HUES6 (cell line): Measurements from ENCODE around the gene GMPPA.

Experiments used
- H3K27ac ChIP-seq: 2 replicates; pipeline ENCODE4 v1.7.0; 2013; ENCODE audit warnings: low read depth, mild to moderate bottlenecking, low read length, inconsistent platforms
- H3K27me3 ChIP-seq: 2 replicates; pipeline ENCODE4 v1.6.1; 2013; ENCODE audit warnings: low read length; ENCODE audit not compliant: control insufficient read depth, insufficient read depth
- H3K36me3 ChIP-seq: 2 replicates; pipeline ENCODE4 v1.6.1; 2013; ENCODE audit warnings: low read length; ENCODE audit not compliant: control insufficient read depth, insufficient read depth
- H3K4me1 ChIP-seq: 2 replicates; pipeline ENCODE4 v1.6.1; 2013; ENCODE audit warnings: low read length; ENCODE audit not compliant: control insufficient read depth, insufficient read depth
- H3K4me3 ChIP-seq: 2 replicates; pipeline ENCODE4 v1.5.1; 2013; ENCODE audit warnings: low read depth, low read length
- H3K9ac ChIP-seq: one replicate; pipeline ENCODE4 v1.6.1; 2013; ENCODE audit warnings: mild to moderate bottlenecking, low read length
- H3K9me3 ChIP-seq: 2 replicates; pipeline ENCODE4 v1.6.1; 2013; ENCODE audit warnings: low read depth, low read length; ENCODE audit not compliant: control insufficient read depth, insufficient read depth

Gene GMPPA

GRCh38 chr2:219490186-219490585, 8.5 kb upstream of the GMPPA start:
- Histone ChIP-seq H3K27me3 (peaks cover 64% of the 10 kb centered on the region), H3K27ac (no peak overlapping the region), H3K9me3 (no peaks in the 10 kb centered on the region), H3K9ac (no peak overlapping the region), H3K4me3 (no peak overlapping the region), H3K36me3 (no peaks in the 10 kb centered on the region), H3K4me1 (peaks cover 22% of the 10 kb centered on the region)

- Histone ChIP-seq H3K4me3 (no peak overlapping the region), H3K9me3 (no peaks in the 10 kb centered on the region), H3K36me3 (no peaks in the 10 kb centered on the region), H3K27me3 (peaks cover 63% of the 10 kb centered on the region), H3K4me1 (peaks cover 20% of the 10 kb centered on the region), H3K27ac (no peak overlapping the region), H3K9ac (no peak overlapping the region)
Measured at GRCh38 chr2:219490600-219491130, 8.0 kb upstream of the GMPPA start.

GRCh38 chr2:219491278-219491963, 7.3 kb upstream of the GMPPA start:
- no peak overlapping the region for H3K4me3 ChIP-seq
- peaks cover 20% of the 10 kb centered on the region for H3K4me1 ChIP-seq
- peaks cover 63% of the 10 kb centered on the region for H3K27me3 ChIP-seq
- no peak overlapping the region for H3K27ac ChIP-seq
- no peaks in the 10 kb centered on the region for H3K9me3 ChIP-seq
- no peak overlapping the region for H3K9ac ChIP-seq
- no peaks in the 10 kb centered on the region for H3K36me3 ChIP-seq

GRCh38 chr2:219492575-219492974, 6.1 kb upstream of the GMPPA start:
- H3K9me3 ChIP-seq: no peaks in the 10 kb centered on the region
- no peak overlapping the region for H3K4me3 ChIP-seq
- no peak overlapping the region; the same call in 1 of the 2 replicates for H3K27ac ChIP-seq
- no peak overlapping the region for H3K9ac ChIP-seq
- peaks cover 63% of the 10 kb centered on the region for H3K27me3 ChIP-seq
- no peaks in the 10 kb centered on the region for H3K36me3 ChIP-seq
- H3K4me1 ChIP-seq: peaks cover 26% of the 10 kb centered on the region

- H3K27me3 ChIP-seq: peaks cover 63% of the 10 kb centered on the region
Measured at GRCh38 chr2:219493086-219493485, 5.6 kb upstream of the GMPPA start.

GRCh38 chr2:219494952-219495530, 3.6 kb upstream of the GMPPA start:
- Histone ChIP-seq H3K9me3 (no peaks in the 10 kb centered on the region), H3K9ac (no peak overlapping the region), H3K4me3 (no peak overlapping the region), H3K27ac (no peak overlapping the region), H3K27me3 (peaks cover 61% of the 10 kb centered on the region), H3K36me3 (no peaks in the 10 kb centered on the region), H3K4me1 (peaks cover 37% of the 10 kb centered on the region)

More at GRCh38 chr2:219493086-219493485, 5.6 kb upstream of the GMPPA start:
- Histone ChIP-seq H3K9ac (no peak overlapping the region), H3K4me3 (no peak overlapping the region), H3K9me3 (no peaks in the 10 kb centered on the region), H3K36me3 (no peaks in the 10 kb centered on the region), H3K27ac (no peak overlapping the region), H3K4me1 (peaks cover 26% of the 10 kb centered on the region)

- peaks cover 61% of the 10 kb centered on the region for H3K27me3 ChIP-seq
- no peaks in the 10 kb centered on the region for H3K36me3 ChIP-seq
- H3K9me3 ChIP-seq: no peaks in the 10 kb centered on the region
- no peak overlapping the region for H3K27ac ChIP-seq
- no peak overlapping the region for H3K4me3 ChIP-seq
- H3K9ac ChIP-seq: no peak overlapping the region
- H3K4me1 ChIP-seq: peaks cover 42% of the 10 kb centered on the region
Measured at GRCh38 chr2:219495531-219496122, 3.1 kb upstream of the GMPPA start.

- Histone ChIP-seq H3K27me3 (peaks cover 61% of the 10 kb centered on the region), H3K4me1 (peaks cover 44% of the 10 kb centered on the region), H3K9me3 (no peaks in the 10 kb centered on the region), H3K27ac (no peak overlapping the region), H3K4me3 (peak overlapping the region; percentile 79), H3K36me3 (no peaks in the 10 kb centered on the region), H3K9ac (no peak overlapping the region)
Measured at GRCh38 chr2:219496247-219496824, 2.4 kb upstream of the GMPPA start.

GRCh38 chr2:219496825-219497494, 1.7 kb upstream of the GMPPA start:
- peak overlapping the region; percentile 5 for H3K9ac ChIP-seq
- no peaks in the 10 kb centered on the region for H3K36me3 ChIP-seq
- peak overlapping the region; percentile 79 for H3K4me3 ChIP-seq
- no peak overlapping the region for H3K27ac ChIP-seq
- H3K4me1 ChIP-seq: peaks cover 50% of the 10 kb centered on the region
- no peaks in the 10 kb centered on the region for H3K9me3 ChIP-seq
- peaks cover 61% of the 10 kb centered on the region for H3K27me3 ChIP-seq

- H3K4me3 ChIP-seq: peak overlapping the region; percentile 79
- H3K27ac ChIP-seq: no peak overlapping the region
- H3K4me1 ChIP-seq: peaks cover 54% of the 10 kb centered on the region
- peaks cover 55% of the 10 kb centered on the region for H3K27me3 ChIP-seq
- H3K36me3 ChIP-seq: no peaks in the 10 kb centered on the region
- peak overlapping the region; percentile 47 for H3K9ac ChIP-seq
- no peaks in the 10 kb centered on the region for H3K9me3 ChIP-seq
Measured at GRCh38 chr2:219497495-219498279, 1.0 kb upstream of the GMPPA start.
